GM12872 (cell line): ENCODE data around the gene GBF1.

Source experiments
- CTCF ChIP-seq: IDR thresholded peaks from 3 replicates; pipeline ENCODE4 v1.5.1; 2011; ENCODE audit warnings: low read depth, mild to moderate bottlenecking, low read length, moderate library complexity; ENCODE audit not compliant: insufficient read depth

Gene GBF1

GRCh38 chr10:102279104-102279503 is 33.8 kb downstream of the GBF1 start:
- TF ChIP-seq CTCF = no peak

- no peak for TF ChIP-seq CTCF
Observed at GRCh38 chr10:102280397-102281101, 35.2 kb downstream of the GBF1 start.

- TF ChIP-seq CTCF = no peak
Observed at GRCh38 chr10:102281102-102281487, 35.8 kb downstream of the GBF1 start.

- no peak for TF ChIP-seq CTCF
Observed at GRCh38 chr10:102283488-102283887, 38.2 kb downstream of the GBF1 start.

- no peak for TF ChIP-seq CTCF
Observed at GRCh38 chr10:102283890-102284289, 38.6 kb downstream of the GBF1 start.

GRCh38 chr10:102284531-102284930 is 39.2 kb downstream of the GBF1 start:
- no peak for TF ChIP-seq CTCF

- no peak for TF ChIP-seq CTCF
Observed at GRCh38 chr10:102285133-102285532, 39.8 kb downstream of the GBF1 start.

- no peak for TF ChIP-seq CTCF
Observed at GRCh38 chr10:102286216-102286615, 40.9 kb downstream of the GBF1 start.
